K562 (cell line): Measurements from ENCODE around the gene NR5A2. TPM values are rescaled to one million over a fixed set of nuclear protein-coding genes. Genes with fewer than 3 reads are reported as not detected.

Experiments
- ARID3A ChIP-seq: IDR thresholded peaks from 2 replicates; pipeline ENCODE4 v1.6.1; 2012; ENCODE audit warnings: low read depth, low read length, improper control_type of control experiment, borderline replicate concordance
- BCOR ChIP-seq: fragments of 450-650 bp; IDR thresholded peaks from 2 replicates; pipeline ENCODE4 v1.6.1; 2016
- CHD2 ChIP-seq: IDR thresholded peaks from 2 replicates; pipeline ENCODE4 v1.6.1; 2011; ENCODE audit warnings: low read depth, low read length
- CSDE1 ChIP-seq, 2 experiments: fragments of 450-650 bp; IDR thresholded peaks; 2 replicates each; pipeline ENCODE4 v1.6.1; 2016; ENCODE audit warnings: mild to moderate bottlenecking in 1 of 2
- IFI16 ChIP-seq: fragments of 250-450 bp; sonication (Bioruptor Pico); IDR thresholded peaks from 2 replicates; pipeline ENCODE4 v2.1.2; 2022; ENCODE audit warnings: mild to moderate bottlenecking, inconsistent platforms
- KAT7 ChIP-seq: sonication (generic); formaldehyde crosslinking; IDR thresholded peaks from 2 replicates; pipeline ENCODE4 v1.8.0; 2022; ENCODE audit warnings: missing genetic modification reagents, mild to moderate bottlenecking, borderline replicate concordance
- NFE2L1 ChIP-seq: fragments of 450-650 bp; IDR thresholded peaks from 2 replicates; pipeline ENCODE4 v1.6.1; 2016; ENCODE audit warnings: missing genetic modification characterization, low read depth, mild to moderate bottlenecking, missing compliant biosample characterization, moderate library complexity, borderline replicate concordance
- TBL1XR1 ChIP-seq, 2 experiments: IDR thresholded peaks; 2 replicates each; pipeline ENCODE4 v1.6.1; 2012; ENCODE audit warnings: improper control_type of control experiment in 2 of 2, low read length in 2 of 2, mild to moderate bottlenecking in 1 of 2
- ZNF263 ChIP-seq: sonication (generic); formaldehyde crosslinking; IDR thresholded peaks from 2 replicates; pipeline ENCODE4 v1.8.0; 2022; ENCODE audit warnings: mild to moderate bottlenecking, missing genetic modification reagents, borderline replicate concordance
- polyA plus RNA-seq, 8 experiments: library from polyadenylated mRNA; depleted of rRNA in 4 of 8; stranded (reverse) in 5 of 8; unstranded in 3 of 8; fragments of >200 nt; fragmentation: Nextera tagmentation in 2 of 8; fragmentation: Illumina TruSeq in 1 of 8; extraction: Ambion mirVana in 2 of 8; extraction: Trizol in 1 of 8; gene quantifications; 2 replicates each; pipeline versions ENCODE4 v1.2.1 to v1.2.3, GENCODE V29; 2011 to 2014; ENCODE audit warnings: inconsistent platforms in 1 of 8, missing spikeins in 1 of 8
- total RNA-seq, 7 experiments: library from RNA; depleted of rRNA in 6 of 7; stranded (reverse); fragments of >200 nt in 6 of 7; fragmentation: Illumina TruSeq in 2 of 7; extraction: Trizol in 2 of 7; gene quantifications; 2 replicates each; pipeline versions ENCODE4 v1.2.1 to v1.2.3, GENCODE V29; 2011 to 2021; ENCODE audit warnings: low replicate concordance in 1 of 7
- TF ChIP-seq, protein P1 (sequence below), 2 experiments: IDR thresholded peaks; 2 replicates each; pipeline ENCODE4 v1.6.1; 2011; ENCODE audit warnings: borderline replicate concordance in 1 of 2, control low read depth in 1 of 2, low read depth in 1 of 2, low read length in 1 of 2, mild to moderate bottlenecking in 1 of 2, mixed read lengths in 1 of 2, moderate library complexity in 1 of 2; ENCODE audit not compliant: insufficient read depth in 1 of 2, insufficient read length in 1 of 2, poor library complexity in 1 of 2, severe bottlenecking in 1 of 2; ENCODE audit errors: extremely low read depth in 1 of 2
- TF ChIP-seq, protein P2 (sequence below): fragments of 250-450 bp; sonication (Bioruptor Pico); IDR thresholded peaks from 2 replicates; pipeline ENCODE4 v1.4.0; 2020; ENCODE audit warnings: mild to moderate bottlenecking, moderate library complexity
- TF ChIP-seq, protein P3 (sequence below): IDR thresholded peaks from 2 replicates; pipeline ENCODE4 v1.6.1; 2011; ENCODE audit warnings: borderline replicate concordance, low read depth, mild to moderate bottlenecking, moderate library complexity, low read length; ENCODE audit not compliant: insufficient read depth, poor library complexity, severe bottlenecking
- TF ChIP-seq, protein P4 (sequence below): fragments of 450-650 bp; formaldehyde crosslinking; IDR thresholded peaks from 2 replicates; pipeline ENCODE4 v1.4.0; 2020; ENCODE audit warnings: mild to moderate bottlenecking, moderate library complexity

Gene NR5A2
- total and polyA plus RNA-seq, 9 of the 15 experiments (the other 6 are each of a cell fraction or from before 2014, with no cell fraction given), result 0.13 to 0.40 (median 0.29) TPM

- TF ChIP-seq KAT7 (CRISPR knock-in tag), result no peak
- peak; percentile 49; the same call in 1 of the 2 replicates for TF ChIP-seq ARID3A
- TF ChIP-seq CSDE1 (IDR thresholded peaks at IDR 0.05), result no peak
- no peak for TF ChIP-seq CHD2
- TF ChIP-seq, protein P1, sequence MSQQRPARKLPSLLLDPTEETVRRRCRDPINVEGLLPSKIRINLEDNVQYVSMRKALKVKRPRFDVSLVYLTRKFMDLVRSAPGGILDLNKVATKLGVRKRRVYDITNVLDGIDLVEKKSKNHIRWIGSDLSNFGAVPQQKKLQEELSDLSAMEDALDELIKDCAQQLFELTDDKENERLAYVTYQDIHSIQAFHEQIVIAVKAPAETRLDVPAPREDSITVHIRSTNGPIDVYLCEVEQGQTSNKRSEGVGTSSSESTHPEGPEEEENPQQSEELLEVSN (IDR thresholded peaks at IDR 0.05; ENCODE audit: borderline replicate concordance in 1 of 2, extremely low read depth in 1 of 2, insufficient read depth in 1 of 2, insufficient read length in 1 of 2, low read depth in 1 of 2, low read length in 1 of 2, poor library complexity in 1 of 2, severe bottlenecking in 1 of 2), result peak in 1 of 2 experiments; percentile 20
- TF ChIP-seq BCOR, result peak; percentile 49; the same call in 1 of the 2 replicates
- peak in 1 of 2 experiments; percentile 69; a peak in 2 of 4 replicates for TF ChIP-seq TBL1XR1 (IDR thresholded peaks at IDR 0.05; ENCODE audit: low read length in 2 of 2)
- TF ChIP-seq IFI16, result no peak
- TF ChIP-seq, protein P2, sequence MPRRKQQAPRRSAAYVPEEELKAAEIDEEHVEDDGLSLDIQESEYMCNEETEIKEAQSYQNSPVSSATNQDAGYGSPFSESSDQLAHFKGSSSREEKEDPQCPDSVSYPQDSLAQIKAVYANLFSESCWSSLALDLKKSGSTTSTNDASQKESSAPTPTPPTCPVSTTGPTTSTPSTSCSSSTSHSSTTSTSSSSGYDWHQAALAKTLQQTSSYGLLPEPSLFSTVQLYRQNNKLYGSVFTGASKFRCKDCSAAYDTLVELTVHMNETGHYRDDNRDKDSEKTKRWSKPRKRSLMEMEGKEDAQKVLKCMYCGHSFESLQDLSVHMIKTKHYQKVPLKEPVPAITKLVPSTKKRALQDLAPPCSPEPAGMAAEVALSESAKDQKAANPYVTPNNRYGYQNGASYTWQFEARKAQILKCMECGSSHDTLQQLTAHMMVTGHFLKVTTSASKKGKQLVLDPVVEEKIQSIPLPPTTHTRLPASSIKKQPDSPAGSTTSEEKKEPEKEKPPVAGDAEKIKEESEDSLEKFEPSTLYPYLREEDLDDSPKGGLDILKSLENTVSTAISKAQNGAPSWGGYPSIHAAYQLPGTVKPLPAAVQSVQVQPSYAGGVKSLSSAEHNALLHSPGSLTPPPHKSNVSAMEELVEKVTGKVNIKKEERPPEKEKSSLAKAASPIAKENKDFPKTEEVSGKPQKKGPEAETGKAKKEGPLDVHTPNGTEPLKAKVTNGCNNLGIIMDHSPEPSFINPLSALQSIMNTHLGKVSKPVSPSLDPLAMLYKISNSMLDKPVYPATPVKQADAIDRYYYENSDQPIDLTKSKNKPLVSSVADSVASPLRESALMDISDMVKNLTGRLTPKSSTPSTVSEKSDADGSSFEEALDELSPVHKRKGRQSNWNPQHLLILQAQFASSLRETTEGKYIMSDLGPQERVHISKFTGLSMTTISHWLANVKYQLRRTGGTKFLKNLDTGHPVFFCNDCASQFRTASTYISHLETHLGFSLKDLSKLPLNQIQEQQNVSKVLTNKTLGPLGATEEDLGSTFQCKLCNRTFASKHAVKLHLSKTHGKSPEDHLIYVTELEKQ, result no peak
- no peak for TF ChIP-seq ZNF263 (CRISPR knock-in tag)
- TF ChIP-seq, protein P3, sequence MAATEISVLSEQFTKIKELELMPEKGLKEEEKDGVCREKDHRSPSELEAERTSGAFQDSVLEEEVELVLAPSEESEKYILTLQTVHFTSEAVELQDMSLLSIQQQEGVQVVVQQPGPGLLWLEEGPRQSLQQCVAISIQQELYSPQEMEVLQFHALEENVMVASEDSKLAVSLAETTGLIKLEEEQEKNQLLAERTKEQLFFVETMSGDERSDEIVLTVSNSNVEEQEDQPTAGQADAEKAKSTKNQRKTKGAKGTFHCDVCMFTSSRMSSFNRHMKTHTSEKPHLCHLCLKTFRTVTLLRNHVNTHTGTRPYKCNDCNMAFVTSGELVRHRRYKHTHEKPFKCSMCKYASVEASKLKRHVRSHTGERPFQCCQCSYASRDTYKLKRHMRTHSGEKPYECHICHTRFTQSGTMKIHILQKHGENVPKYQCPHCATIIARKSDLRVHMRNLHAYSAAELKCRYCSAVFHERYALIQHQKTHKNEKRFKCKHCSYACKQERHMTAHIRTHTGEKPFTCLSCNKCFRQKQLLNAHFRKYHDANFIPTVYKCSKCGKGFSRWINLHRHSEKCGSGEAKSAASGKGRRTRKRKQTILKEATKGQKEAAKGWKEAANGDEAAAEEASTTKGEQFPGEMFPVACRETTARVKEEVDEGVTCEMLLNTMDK, result no peak
- TF ChIP-seq, protein P4, sequence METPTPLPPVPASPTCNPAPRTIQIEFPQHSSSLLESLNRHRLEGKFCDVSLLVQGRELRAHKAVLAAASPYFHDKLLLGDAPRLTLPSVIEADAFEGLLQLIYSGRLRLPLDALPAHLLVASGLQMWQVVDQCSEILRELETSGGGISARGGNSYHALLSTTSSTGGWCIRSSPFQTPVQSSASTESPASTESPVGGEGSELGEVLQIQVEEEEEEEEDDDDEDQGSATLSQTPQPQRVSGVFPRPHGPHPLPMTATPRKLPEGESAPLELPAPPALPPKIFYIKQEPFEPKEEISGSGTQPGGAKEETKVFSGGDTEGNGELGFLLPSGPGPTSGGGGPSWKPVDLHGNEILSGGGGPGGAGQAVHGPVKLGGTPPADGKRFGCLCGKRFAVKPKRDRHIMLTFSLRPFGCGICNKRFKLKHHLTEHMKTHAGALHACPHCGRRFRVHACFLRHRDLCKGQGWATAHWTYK (CRISPR knock-in tag), result 0 out of 2 replicates have a peak, but pooled peaks have one; percentile 41
- no peak for TF ChIP-seq NFE2L1 (tag)
These were observed 198.9 kb downstream of the NR5A2 start (continued) for GRCh38 chr1:200226268-200226968.
